Cardiac fibroblast (primary cell): Measurements from ENCODE around the gene LPP.
A peak's percentile ranks its signal among the peaks of the same experiment; 100 is the strongest.

Source experiments
- DNase-seq, 2 donors: peaks; one replicate each; pipeline versions ENCODE4 v3.0.0 to v3.0.0-alpha.2; 2010; ENCODE audit warnings: low read depth in 2 of 2
- H3K4me3 ChIP-seq, 2 donors: replicated peaks in 1 of 2; 1 replicate in 1 of 2; 2 replicates in 1 of 2; pipeline ENCODE4 v1.5.1; 2011; ENCODE audit warnings: low read depth in 2 of 2, low read length in 2 of 2, mild to moderate bottlenecking in 2 of 2, moderate library complexity in 1 of 2
- TF ChIP-seq, protein P1 (sequence below): IDR thresholded peaks from one replicate; pipeline ENCODE4 v1.5.1; 2011; ENCODE audit warnings: low read depth, mild to moderate bottlenecking, low read length, inconsistent platforms

LPP gene

GRCh38 chr3:188468662-188469061 lies 314.7 kb downstream of the LPP start:
- DNase-seq = peak; percentile 40 to 62
- no peak overlapping the region for H3K4me3 ChIP-seq
- TF ChIP-seq, protein P1, sequence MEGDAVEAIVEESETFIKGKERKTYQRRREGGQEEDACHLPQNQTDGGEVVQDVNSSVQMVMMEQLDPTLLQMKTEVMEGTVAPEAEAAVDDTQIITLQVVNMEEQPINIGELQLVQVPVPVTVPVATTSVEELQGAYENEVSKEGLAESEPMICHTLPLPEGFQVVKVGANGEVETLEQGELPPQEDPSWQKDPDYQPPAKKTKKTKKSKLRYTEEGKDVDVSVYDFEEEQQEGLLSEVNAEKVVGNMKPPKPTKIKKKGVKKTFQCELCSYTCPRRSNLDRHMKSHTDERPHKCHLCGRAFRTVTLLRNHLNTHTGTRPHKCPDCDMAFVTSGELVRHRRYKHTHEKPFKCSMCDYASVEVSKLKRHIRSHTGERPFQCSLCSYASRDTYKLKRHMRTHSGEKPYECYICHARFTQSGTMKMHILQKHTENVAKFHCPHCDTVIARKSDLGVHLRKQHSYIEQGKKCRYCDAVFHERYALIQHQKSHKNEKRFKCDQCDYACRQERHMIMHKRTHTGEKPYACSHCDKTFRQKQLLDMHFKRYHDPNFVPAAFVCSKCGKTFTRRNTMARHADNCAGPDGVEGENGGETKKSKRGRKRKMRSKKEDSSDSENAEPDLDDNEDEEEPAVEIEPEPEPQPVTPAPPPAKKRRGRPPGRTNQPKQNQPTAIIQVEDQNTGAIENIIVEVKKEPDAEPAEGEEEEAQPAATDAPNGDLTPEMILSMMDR = no peak

DNA sequence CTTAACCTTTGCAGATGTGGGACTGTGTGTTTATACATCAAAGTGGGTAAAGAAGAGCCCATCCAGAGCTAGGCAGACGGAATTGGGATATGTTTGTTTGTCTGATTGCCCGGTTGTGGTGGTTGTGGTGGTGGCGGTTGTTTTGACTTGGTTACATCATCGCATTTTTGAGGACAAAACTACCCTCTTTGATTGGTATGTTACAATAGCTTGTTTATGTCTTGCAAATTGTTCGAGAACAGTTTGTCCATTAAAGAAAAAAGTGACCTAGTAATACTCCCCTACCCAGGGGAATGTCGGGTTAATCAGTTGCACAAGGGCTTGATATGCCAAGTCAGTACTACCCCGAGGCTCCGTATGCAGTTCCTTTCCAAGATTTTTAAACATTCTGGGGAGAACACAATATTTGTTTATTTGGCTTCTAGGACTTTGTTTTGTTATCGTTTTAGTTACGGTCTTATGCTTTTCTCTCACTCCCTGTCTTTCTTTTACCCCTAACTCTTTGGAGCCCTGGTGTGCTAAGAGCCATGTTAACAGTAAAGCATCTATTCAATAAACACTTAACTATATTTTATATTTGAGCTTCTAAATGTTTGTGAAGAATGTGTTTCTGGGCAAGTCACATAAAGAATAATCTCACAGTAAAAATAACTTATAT lies 315.4 kb downstream of the LPP start:
- H3K4me3 ChIP-seq = no peak overlapping the region
- TF ChIP-seq, protein P1 = no peak
- DNase-seq = peak; percentile 53 to 83

GRCh38 chr3:188470508-188471130 lies 316.7 kb downstream of the LPP start:
- no peak for DNase-seq
- TF ChIP-seq, protein P1 = no peak
- no peak overlapping the region for H3K4me3 ChIP-seq

- TF ChIP-seq, protein P1 = no peak
- no peak overlapping the region for H3K4me3 ChIP-seq
- DNase-seq = no peak
These were observed 317.8 kb downstream of the LPP start for GRCh38 chr3:188471723-188472122.

- TF ChIP-seq, protein P1 = no peak
- DNase-seq = peak in 1 of 2 donors; percentile 55
- H3K4me3 ChIP-seq = no peak overlapping the region
These were observed 318.4 kb downstream of the LPP start for GRCh38 chr3:188472336-188472735.

GRCh38 chr3:188473045-188473444 lies 319.1 kb downstream of the LPP start:
- H3K4me3 ChIP-seq = no peak overlapping the region
- DNase-seq = no peak

More at GRCh38 chr3:188473045-188473444, 319.1 kb downstream of the LPP start:
- TF ChIP-seq, protein P1 = no peak
